ENCODE data around the gene EBI3.
"Not testable (repeated sequence)": the region's sequence is repeated elsewhere in the genome, so short reads cannot be mapped to it uniquely, and the experiment has no call there.

EBI3 gene

GRCh38 chr19:4229179-4229931 lies at the start of gene EBI3:
EBI3 (plus strand) TSS chr19:4229523; CDS start chr19:4229551, 28 bp downstream.
- DNase-seq, result peak in 3 of 10 donors; percentile 19 to 87 (median 32)
- intact Hi-C loops (cut with DNase I), result no loop called here

- intact Hi-C loops (cut with DNase I), result loop anchor here (5.0 to 10.0 kb wide), 2 partner anchors 56 to 479 kb away; partner anchors contain the start of genes MAP2K2 and PIP5K1C
- no peak for DNase-seq
Measured at GRCh38 chr19:4181053-4181508, 48.2 kb upstream of the EBI3 start.

DNA sequence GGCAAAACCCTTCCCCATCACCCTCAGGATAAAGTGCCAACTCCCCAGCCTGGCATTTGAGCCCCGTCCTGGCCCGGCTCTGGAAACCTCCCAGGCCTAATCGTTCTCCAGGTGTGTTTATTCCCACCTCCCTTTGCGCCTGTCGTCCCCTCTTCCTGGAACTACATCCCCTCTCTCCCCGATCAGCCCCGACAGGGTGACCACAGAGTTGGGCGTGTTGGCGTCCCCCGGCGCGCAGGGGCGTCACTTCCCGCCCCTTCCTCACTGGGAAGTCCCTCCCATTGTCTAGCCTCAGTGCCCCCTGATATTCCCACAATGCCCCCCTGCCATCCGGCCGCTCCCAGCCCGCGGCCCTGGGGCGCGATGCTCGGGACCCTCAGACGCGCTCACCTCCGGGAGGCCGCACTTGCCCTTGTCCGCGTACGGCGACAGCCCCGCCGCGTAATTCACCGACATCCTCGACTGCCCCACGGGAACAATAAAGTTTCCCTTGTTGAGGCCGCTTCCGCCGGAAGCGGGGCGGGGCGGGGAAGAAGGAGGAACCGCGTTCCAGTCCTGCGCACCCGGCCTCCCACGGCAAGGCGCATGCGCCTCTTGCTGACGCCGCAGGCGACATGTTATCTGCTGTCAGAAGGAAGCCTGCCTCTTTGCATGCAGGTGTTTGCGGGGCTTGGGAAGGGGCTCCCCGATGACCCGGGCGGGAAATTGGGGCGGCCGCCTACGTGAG lies 47.1 kb upstream of the EBI3 start, which contains the start of the genes ANKRD24 and SIRT6:
Gene ANKRD24 (plus strand): TSS at position 606 of the 727 bp plus-strand sequence. CDS start 3,737 bp downstream, outside the sequence.
Gene SIRT6 (minus strand): TSS at position 480 of the 727 bp plus-strand sequence. CDS start 24 bp downstream, at position 456.
- peak; percentile 94 to 100 (median 96) for DNase-seq
- intact Hi-C loops (cut with DNase I), result loop anchor here (2.0 to 10.0 kb wide), 3 partner anchors 57 to 480 kb away; partner anchors contain the start of genes MAP2K2 and PIP5K1C

GRCh38 chr19:4183967-4184717 lies 45.2 kb upstream of the EBI3 start:
- peak in 9 of 10 donors; percentile 13 to 95 (median 67) for DNase-seq
- intact Hi-C loops (cut with DNase I), result loop anchor here (2.0 to 10.0 kb wide), 3 partner anchors 59 to 482 kb away; partner anchors contain the start of genes MAP2K2 and PIP5K1C

DNA sequence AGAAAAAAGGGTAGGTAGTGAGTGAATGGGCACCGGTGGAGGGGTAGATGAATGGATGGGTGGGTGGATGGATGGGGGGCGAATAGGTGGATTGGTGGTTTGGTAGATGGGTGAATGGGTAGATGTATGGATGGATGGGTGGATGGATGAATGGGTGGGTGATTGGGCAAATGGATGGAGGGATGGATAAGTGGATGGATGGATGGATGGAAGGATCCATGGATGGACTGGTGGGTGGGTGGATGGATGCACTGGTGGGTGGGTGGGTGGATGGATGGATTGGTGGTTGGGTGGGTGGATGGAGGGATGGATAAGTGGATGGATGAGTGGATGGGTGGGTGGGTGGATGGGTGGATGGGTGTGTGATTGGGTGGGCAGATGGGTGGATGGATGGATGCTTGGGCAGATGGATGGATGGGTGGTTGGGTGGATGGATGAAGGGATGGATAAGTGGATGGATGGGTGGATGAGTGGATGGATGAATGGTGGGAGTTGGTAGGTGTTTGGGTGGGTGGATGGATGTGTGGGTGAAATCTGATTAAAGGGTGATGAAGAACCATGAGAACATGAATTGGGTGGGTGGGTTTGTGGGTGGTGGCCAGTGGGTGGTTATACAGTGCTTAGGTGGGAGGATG lies 44.5 kb upstream of the EBI3 start:
- DNase-seq, result no peak

DNA sequence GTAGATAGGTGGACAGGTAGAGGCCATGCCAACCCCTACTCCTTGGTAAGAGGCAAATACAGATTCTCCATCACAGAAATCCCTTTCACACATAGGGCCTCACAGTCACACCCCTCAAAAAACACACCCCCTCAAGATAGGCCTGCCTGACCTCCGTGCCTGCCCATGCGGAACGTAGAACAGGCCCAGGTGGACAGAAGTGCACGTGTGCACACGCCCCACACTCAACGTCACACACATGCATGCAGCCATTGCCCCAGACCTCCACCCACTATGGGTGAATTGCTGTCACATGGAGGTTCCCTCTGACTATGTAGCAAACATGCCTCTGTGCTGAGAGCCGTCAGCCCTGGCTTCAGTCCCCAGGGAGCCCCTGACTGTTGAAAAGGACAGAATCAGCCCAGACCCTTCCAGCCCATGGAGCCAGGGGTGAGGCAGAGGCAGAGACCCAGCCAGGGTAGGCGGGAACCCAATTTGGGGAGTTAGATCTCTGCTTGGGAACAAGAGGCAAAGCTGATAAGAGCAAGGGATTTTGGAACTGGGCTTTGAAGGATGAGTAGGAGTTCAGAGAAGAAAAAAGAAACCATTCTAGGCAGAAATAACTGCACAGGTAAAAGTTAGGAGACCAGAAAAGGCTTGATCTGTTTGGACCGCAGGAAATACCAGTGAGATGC lies 43.8 kb upstream of the EBI3 start:
- intact Hi-C loops (cut with DNase I), result loop anchor here (10.0 kb wide), 1 partner anchor 61 kb away; the partner anchor contains the start of gene MAP2K2

More for the DNA sequence above, 44.5 kb upstream of the EBI3 start:
- intact Hi-C loops (cut with DNase I), result loop anchor here (5.0 to 10.0 kb wide), 2 partner anchors 60 to 483 kb away; partner anchors contain the start of genes MAP2K2 and PIP5K1C

DNA sequence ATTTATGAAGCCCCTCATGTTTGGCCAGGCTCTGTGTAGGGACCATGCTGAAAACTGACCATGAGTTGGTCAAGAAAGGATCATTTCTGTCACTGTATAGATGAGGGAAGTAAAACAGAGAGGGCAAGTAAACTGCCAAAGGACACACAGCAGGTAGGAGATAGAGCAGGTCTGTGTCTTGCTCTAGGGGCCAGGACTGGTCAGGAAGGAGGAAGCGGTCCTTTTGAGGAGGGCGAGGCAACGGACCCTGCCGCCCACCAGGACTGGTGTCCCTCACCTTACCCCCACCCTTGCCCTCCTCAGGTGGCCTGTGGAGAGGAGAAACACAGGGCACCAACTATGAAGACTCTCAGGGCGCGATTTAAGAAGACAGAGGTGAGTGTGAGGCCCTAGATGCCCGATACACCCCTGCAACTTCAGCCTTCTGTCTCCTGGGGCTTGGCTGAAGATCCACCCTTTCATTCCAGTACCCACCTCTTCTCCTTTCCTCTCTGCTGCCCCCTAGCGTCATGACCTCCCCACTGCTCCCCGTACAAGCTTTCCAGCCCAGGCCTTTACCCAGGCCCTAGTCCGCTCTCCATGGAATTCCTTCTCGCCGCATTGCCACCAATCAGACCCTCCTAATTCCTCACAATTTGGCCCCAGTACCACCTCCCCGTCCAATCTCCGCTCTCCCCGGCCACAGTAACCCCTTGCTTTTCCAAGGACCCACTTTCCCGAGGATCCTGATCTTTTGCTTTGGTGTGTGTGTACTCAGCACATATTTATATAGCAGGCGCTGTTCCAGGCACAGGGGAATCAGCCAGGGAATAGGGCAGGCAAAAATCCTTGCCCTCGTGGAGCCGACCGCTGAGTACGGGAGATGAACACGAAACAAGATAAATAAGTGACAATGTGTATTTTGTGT lies 43.0 kb upstream of the EBI3 start:
- DNase-seq, result peak; percentile 46 to 95 (median 74)
- intact Hi-C loops (cut with DNase I), result loop anchor here (10.0 kb wide), 1 partner anchor 62 kb away; the partner anchor contains the start of gene MAP2K2

More for the DNA sequence above, 43.8 kb upstream of the EBI3 start:
- DNase-seq, result no peak

GRCh38 chr19:4187313-4188122 lies 41.8 kb upstream of the EBI3 start:
- intact Hi-C loops (cut with DNase I), result loop anchor here (10.0 kb wide), 1 partner anchor 63 kb away; the partner anchor contains the start of gene MAP2K2
- peak in 2 of 10 donors; percentile 49 to 87 for DNase-seq

GRCh38 chr19:4189641-4190040 lies 39.7 kb upstream of the EBI3 start:
- DNase-seq, result no peak
- intact Hi-C loops (cut with DNase I), result loop anchor here (10.0 kb wide), 1 partner anchor 65 kb away; the partner anchor contains the start of gene MAP2K2

GRCh38 chr19:4192537-4192936 lies 36.8 kb upstream of the EBI3 start:
- intact Hi-C loops (cut with DNase I); DNase-seq: not testable (repeated sequence)

GRCh38 chr19:4194353-4194752 lies 35.0 kb upstream of the EBI3 start:
- no peak for DNase-seq
- intact Hi-C loops (cut with DNase I), result no loop called here

DNA sequence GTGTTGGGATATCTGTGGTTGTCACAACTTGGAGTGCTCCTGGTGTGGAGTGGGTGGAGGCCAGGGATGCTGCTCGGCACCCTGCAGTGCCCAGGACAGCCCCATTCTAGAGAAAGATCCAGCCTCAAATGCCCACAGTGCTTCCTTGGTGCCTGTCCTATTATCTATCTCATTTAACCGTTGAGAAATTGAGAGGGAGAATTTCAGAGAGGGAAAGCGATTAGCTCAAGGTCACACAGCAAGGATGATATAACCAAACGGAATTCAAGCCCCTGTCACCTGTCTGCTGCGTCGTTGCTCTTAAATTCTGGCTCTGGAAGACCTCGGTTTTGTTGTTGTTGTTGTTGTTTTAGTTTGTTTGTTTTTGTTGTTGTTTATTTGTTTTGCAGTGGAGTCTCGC lies 33.3 kb upstream of the EBI3 start:
- DNase-seq, result no peak
- intact Hi-C loops (cut with DNase I), result no loop called here

DNA sequence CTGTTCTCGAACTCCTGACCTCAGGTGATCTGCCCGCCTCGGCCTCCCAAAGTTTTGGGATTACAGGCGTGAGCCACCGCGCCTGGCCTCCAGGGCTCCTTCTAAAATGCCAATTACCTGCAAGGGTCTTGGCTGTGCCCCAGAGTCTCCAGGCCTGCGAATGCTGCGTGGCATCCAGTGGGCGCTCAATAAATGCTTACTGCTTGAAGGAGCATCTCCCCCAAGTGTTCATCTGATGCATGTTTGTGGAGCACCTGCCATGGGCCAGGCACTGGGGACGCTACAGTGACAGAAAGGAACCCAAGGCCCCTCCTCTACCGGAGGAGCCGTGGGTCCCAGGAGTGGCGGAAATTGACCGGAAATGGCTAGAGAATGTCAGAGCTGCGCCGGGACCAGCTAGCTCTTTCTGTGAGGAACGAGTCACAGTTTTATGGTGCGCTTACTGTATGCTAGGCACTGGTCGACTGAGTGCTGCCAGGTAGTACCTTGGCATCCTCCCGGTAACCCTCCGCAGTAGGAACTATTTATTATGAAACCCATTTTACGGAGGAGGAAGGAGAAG lies 32.7 kb upstream of the EBI3 start:
- DNase-seq, result no peak
- intact Hi-C loops (cut with DNase I), result no loop called here

- intact Hi-C loops (cut with DNase I), result no loop called here
- DNase-seq, result no peak
Measured at GRCh38 chr19:4197228-4197624, 32.1 kb upstream of the EBI3 start.

GRCh38 chr19:4197625-4198466 lies 31.5 kb upstream of the EBI3 start:
- DNase-seq, result no peak
- intact Hi-C loops (cut with DNase I), result no loop called here

Measured in posterior cingulate gyrus (tissue), 11 donors.